Measurements from ENCODE around the gene FUNDC2.

DNA sequence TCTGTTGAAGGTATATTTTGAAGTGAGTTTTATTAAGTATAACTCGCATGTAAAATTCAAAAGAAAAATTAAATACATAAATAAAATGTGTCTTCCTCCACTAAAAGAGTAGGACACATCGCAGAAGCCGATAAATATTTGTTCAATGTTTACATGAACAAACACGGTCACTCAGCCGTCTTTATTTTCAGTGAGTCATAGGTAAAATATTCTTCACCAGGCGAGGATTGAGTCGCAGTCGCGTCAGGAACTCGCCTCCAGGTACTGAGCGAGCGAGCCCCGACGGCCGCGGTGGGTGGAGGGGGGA, 271 bp upstream of the FUNDC2 start:
- TF ChIP-seq CTCF (optimal IDR thresholded peaks at IDR 0.05 in 1 of 3, IDR thresholded peaks at IDR 0.05 in 1 of 3, conservative IDR thresholded peaks at IDR 0.05 in 1 of 3; ENCODE audit: extremely low read depth in 1 of 3, insufficient read depth in 2 of 3, low read length in 3 of 3) (no peak), EZH2 (IDR thresholded peaks at IDR 0.05; ENCODE audit: low read length) (no peak)

Data from keratinocyte (primary cell).